ENCODE measurements around the gene HSD17B3. TPM values are rescaled to one million over a fixed set of nuclear protein-coding genes. Genes with fewer than 3 reads are reported as not detected.

Gene HSD17B3
- polyA plus RNA-seq, 1 donor from 2014 or later = not detected

- Histone ChIP-seq H3K4me3 (ENCODE audit: low read length) (no peak overlapping the region), H3K4me2 (ENCODE audit: low read length) (no peak overlapping the region), H3K9me3 (ENCODE audit: low read length) (no peaks in the 10 kb centered on the region), H3K79me2 (replicated peaks; ENCODE audit: insufficient read depth, low read length) (no peaks in the 10 kb centered on the region), H3K36me3 (ENCODE audit: insufficient read depth, low read length) (no peaks in the 10 kb centered on the region), H2AFZ (ENCODE audit: low read depth, low read length) (no peak overlapping the region), H4K20me1 (ENCODE audit: insufficient read depth) (no peaks in the 10 kb centered on the region), H3K9me2 (ENCODE audit: insufficient read depth, low read length) (no peaks in the 10 kb centered on the region), H3K9ac (ENCODE audit: low read length) (no peak overlapping the region), H3K27me3 (ENCODE audit: insufficient read depth, low read depth, low read length) (no peaks in the 10 kb centered on the region), H3K27ac (ENCODE audit: low read length) (no peak overlapping the region), H3F3A (ENCODE audit: insufficient read depth, low read length, poor library complexity, severe bottlenecking) (no peaks in the 10 kb centered on the region)
- TF ChIP-seq, protein P1, sequence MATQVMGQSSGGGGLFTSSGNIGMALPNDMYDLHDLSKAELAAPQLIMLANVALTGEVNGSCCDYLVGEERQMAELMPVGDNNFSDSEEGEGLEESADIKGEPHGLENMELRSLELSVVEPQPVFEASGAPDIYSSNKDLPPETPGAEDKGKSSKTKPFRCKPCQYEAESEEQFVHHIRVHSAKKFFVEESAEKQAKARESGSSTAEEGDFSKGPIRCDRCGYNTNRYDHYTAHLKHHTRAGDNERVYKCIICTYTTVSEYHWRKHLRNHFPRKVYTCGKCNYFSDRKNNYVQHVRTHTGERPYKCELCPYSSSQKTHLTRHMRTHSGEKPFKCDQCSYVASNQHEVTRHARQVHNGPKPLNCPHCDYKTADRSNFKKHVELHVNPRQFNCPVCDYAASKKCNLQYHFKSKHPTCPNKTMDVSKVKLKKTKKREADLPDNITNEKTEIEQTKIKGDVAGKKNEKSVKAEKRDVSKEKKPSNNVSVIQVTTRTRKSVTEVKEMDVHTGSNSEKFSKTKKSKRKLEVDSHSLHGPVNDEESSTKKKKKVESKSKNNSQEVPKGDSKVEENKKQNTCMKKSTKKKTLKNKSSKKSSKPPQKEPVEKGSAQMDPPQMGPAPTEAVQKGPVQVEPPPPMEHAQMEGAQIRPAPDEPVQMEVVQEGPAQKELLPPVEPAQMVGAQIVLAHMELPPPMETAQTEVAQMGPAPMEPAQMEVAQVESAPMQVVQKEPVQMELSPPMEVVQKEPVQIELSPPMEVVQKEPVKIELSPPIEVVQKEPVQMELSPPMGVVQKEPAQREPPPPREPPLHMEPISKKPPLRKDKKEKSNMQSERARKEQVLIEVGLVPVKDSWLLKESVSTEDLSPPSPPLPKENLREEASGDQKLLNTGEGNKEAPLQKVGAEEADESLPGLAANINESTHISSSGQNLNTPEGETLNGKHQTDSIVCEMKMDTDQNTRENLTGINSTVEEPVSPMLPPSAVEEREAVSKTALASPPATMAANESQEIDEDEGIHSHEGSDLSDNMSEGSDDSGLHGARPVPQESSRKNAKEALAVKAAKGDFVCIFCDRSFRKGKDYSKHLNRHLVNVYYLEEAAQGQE (IDR thresholded peaks at IDR 0.05; ENCODE audit: borderline replicate concordance) = no peak
- TF ChIP-seq EP300 (conservative IDR thresholded peaks at IDR 0.05; ENCODE audit: poor library complexity, severe bottlenecking) (no peak), RAD21 (conservative IDR thresholded peaks at IDR 0.05) (no peak), CTCF (IDR thresholded peaks at IDR 0.05; ENCODE audit: poor library complexity, severe bottlenecking) (no peak), TAF1 (IDR thresholded peaks at IDR 0.05; ENCODE audit: low read depth) (no peak), POLR2AphosphoS5 (IDR thresholded peaks at IDR 0.05) (no peak), SMC3 (conservative IDR thresholded peaks at IDR 0.05; ENCODE audit: poor library complexity) (no peak), MXI1 (conservative IDR thresholded peaks at IDR 0.05; ENCODE audit: poor library complexity, severe bottlenecking) (no peak), EZH2 (IDR thresholded peaks at IDR 0.05; ENCODE audit: borderline replicate concordance, insufficient read depth, low read length, poor library complexity, severe bottlenecking) (no peak)
Measured at GRCh38 chr9:96274939-96275338, 27.0 kb downstream of the HSD17B3 start.

DNA sequence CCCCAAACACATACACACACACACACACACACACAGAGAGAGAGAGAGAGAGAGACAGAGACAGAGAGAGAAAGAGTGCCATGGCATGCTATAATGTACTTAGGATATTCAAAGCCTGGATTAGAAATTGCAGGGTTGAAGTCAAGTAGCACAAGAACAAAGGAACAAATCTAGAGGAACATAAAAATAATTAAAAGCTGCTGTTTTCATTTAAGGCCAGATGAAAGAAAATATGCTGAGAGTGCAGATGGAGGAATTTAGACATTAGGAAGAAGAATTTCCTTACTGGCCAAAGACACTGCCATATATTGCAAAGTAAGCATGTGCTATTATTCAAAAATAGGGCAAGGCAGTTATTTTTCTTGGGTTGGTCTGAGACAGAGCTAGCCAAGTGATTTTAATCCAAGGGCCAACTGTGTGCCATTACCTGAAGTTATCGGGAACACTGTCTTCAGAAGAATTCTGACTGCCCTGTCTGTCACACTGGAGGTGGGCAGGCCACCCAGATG lies 31.7 kb downstream of the HSD17B3 start:
- no peaks in the 10 kb centered on the region for H3K9me3 ChIP-seq (ENCODE audit: low read length)
- TF ChIP-seq CTCF (IDR thresholded peaks at IDR 0.05; ENCODE audit: poor library complexity, severe bottlenecking) = no peak
- no peak for TF ChIP-seq RAD21 (conservative IDR thresholded peaks at IDR 0.05)
- no peak for TF ChIP-seq EZH2 (IDR thresholded peaks at IDR 0.05; ENCODE audit: borderline replicate concordance, insufficient read depth, low read length, poor library complexity, severe bottlenecking)
- TF ChIP-seq SMC3 (conservative IDR thresholded peaks at IDR 0.05; ENCODE audit: poor library complexity) = no peak
- TF ChIP-seq EP300 (conservative IDR thresholded peaks at IDR 0.05; ENCODE audit: poor library complexity, severe bottlenecking) = no peak
- no peak for TF ChIP-seq POLR2AphosphoS5 (IDR thresholded peaks at IDR 0.05)
- TF ChIP-seq, protein P1 (IDR thresholded peaks at IDR 0.05; ENCODE audit: borderline replicate concordance) = no peak
- TF ChIP-seq TAF1 (IDR thresholded peaks at IDR 0.05; ENCODE audit: low read depth) = no peak
- TF ChIP-seq MXI1 (conservative IDR thresholded peaks at IDR 0.05; ENCODE audit: poor library complexity, severe bottlenecking) = no peak
- H3K79me2 ChIP-seq (replicated peaks; ENCODE audit: insufficient read depth, low read length) = no peaks in the 10 kb centered on the region
- H3F3A ChIP-seq (ENCODE audit: insufficient read depth, low read length, poor library complexity, severe bottlenecking) = no peaks in the 10 kb centered on the region
- no peak overlapping the region for H2AFZ ChIP-seq (ENCODE audit: low read depth, low read length)
- no peak overlapping the region for H3K27ac ChIP-seq (ENCODE audit: low read length)
- no peaks in the 10 kb centered on the region for H3K27me3 ChIP-seq (ENCODE audit: insufficient read depth, low read depth, low read length)
- H4K20me1 ChIP-seq (ENCODE audit: insufficient read depth) = no peaks in the 10 kb centered on the region
- no peak overlapping the region for H3K9ac ChIP-seq (ENCODE audit: low read length)
- no peak overlapping the region for H3K4me3 ChIP-seq (ENCODE audit: low read length)
- H3K4me2 ChIP-seq (ENCODE audit: low read length) = no peak overlapping the region
- H3K36me3 ChIP-seq (ENCODE audit: insufficient read depth, low read length) = no peaks in the 10 kb centered on the region
- H3K9me2 ChIP-seq (ENCODE audit: insufficient read depth, low read length) = no peaks in the 10 kb centered on the region
